Kidney capillary endothelial cell (primary cell): ENCODE results near the gene SUPT6H.
"Not testable (repeated sequence)": the region's sequence is repeated elsewhere in the genome, so short reads cannot be mapped to it uniquely, and the experiment has no call there.

ENCODE experiments used
- DNase-seq: peaks from one replicate; pipeline ENCODE4 v3.0.0-alpha.2; 2018; ENCODE audit warnings: low spot score

Gene SUPT6H

DNA sequence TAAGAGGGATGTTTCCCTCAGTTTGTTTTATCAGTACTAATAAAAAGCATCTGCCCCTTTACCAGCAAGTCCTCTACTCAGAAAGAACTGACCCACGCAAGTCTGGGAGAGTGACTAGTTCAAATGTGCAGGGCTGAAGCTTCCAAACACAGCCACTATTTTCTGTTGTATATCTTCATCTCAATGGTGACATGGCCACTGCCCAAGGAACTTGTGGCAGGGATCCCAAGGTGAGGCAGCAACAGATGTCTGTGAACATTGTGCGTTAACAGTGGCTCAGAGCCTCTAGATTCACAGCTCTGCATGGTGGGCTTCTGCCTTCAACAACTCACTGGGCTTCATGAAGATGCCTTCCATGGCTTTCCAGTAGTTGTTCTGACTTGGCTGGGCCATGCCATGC, 13.3 kb upstream of the SUPT6H start:
- no peak for DNase-seq

- DNase-seq = no peak
These were observed 6.8 kb upstream of the SUPT6H start for GRCh38 chr17:28655160-28655559.

- no peak for DNase-seq
These were observed 4.2 kb upstream of the SUPT6H start for GRCh38 chr17:28657756-28658155.

- DNase-seq = not testable (repeated sequence)
These were observed 3.7 kb upstream of the SUPT6H start for GRCh38 chr17:28658342-28658741.

DNA sequence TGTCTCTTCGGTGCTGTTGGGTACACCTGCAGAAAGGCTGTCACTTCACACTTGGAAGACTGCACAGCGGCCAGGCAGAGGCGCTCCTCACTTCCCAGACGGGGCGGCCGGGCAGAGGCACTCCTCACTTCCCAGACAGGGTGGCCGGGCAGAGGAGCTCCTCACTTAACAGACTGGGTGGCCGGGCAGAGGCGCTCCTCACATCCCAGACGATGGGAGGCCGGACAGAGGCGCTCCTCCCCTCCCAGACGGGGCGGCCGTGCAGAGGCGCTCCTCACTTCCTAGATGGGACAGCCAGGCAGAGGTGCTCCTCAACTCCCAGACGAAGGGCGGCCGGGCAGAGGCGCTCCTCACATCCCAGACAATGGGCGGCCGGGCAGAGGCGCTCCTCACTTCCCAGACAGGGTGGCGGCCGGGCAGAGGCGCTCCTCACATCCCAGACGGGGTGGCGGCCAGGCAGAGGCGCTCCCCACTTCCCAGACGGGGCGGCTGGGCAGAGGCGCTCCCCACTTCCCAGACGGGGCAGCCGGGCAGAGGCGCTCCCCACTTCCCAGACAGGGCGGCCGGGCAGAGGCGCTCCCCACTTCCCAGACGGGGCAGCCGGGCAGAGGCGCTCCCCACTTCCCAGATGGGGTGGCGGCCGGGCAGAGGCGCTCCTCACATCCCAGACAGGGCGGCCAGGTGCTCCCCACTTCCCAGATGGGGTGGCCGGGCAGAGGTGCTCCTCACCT, 3.1 kb upstream of the SUPT6H start:
- DNase-seq = not testable (repeated sequence)

DNA sequence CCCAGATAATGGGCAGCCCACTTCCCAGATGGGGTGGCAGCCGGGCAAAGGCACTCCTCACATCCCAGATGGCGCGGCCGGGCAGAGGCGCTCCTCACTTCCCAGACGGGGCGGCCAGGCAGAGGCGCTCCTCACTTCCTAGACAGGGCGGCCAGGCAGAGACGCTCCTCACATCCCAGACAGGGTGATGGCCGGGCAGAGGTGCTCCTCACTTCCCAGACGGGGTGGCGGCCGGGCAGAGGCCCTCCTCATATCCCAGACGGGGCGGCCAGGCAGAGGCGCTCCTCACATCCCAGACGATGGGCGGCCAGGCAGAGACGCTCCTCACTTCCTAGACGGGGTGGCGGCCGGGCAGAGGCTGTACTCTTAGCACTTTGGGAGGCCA, 2.5 kb upstream of the SUPT6H start:
- DNase-seq = not testable (repeated sequence)

DNA sequence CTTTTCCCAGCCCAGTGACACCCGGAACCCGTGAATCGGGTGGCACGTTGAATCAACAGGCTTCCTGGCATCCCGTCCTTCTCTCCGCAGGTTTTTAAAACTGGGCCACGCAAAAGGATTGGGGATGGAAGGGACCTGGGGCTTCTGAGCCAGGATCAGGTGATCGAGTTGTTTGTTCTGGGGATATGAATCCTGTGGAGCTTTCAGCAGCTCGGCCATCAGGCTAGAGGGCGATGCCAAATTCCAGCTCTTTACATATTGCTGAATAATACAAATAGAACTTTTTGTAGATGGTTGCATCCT, 473 bp downstream of the SUPT6H start:
- DNase-seq = no peak

DNA sequence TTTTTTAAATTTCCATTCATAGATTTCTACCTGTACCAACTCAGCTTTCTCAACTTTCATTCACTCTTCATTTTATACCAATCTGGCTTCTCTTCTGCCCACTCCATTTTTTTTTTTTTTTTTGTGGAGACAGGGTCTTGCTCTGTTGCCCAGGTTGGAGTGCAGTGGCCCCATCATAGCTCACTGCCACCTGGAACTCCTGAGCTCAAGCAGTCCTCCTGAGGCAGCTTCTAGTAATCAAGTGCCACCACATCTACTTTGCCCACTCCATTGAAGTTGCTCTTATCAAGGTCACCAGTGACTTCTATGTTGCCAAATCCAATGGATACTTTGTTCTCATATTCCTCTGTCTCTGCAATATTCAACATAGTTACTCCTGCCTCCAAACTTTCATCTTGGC, 1.7 kb downstream of the SUPT6H start:
- DNase-seq = no peak

GRCh38 chr17:28665994-28666393, 4.0 kb downstream of the SUPT6H start:
- no peak for DNase-seq

DNA sequence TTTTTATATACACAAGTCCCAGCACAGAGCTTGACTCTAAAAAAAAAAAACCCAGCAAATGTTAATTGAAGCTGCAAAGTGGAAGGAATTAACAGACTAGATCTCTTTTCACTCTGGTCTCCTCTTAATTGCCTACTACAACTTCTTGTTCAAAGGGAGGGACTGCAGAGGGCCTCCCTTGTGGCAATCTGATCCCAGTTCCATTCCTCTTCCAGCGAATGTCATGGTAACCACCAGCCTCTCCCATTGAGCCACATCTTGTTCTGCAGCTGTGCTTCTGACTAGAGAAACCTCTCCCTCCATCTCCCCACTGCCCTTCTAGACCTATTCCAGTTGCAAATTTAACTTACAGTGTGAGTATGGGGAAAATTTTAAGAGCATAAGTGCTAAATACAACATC, 5.9 kb downstream of the SUPT6H start:
- no peak for DNase-seq

DNA sequence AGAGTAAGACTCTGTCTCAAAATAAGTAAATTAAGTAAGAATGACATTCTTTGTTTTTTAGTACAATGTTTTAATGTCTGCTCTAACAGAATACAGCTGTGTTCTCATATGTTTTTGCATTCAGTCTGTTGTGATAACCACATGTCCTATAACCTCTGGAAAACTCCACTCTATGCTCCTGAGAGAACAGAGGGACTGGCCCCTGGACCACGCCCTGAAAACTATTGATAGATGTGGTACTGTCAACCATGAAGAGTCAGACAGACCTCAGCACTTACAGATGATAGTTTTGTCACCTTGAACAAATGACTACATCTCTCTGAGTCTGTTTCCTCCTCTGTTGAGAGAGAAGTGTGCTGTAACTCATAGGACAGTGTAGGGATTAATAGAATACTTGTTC, 7.9 kb downstream of the SUPT6H start:
- no peak for DNase-seq

DNA sequence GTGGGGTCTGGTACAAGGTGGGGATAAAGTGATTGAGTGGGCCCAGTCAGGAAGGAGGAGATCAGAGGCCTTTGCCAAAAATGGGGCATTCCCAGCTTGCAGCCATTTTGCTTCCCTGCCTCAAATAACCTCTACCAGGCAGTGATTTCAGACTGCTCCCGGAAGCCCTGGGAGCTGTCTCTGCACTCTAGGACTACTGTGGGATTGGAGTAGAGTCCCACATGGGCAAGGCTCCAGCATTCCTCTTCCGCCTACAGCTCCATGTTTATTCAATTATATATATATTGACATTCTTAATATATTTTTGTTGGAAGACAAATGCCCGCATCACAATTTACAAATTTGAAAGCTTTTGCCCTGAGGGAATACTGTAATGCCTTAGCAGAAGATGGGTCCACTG, 13.5 kb downstream of the SUPT6H start:
- DNase-seq = no peak

DNA sequence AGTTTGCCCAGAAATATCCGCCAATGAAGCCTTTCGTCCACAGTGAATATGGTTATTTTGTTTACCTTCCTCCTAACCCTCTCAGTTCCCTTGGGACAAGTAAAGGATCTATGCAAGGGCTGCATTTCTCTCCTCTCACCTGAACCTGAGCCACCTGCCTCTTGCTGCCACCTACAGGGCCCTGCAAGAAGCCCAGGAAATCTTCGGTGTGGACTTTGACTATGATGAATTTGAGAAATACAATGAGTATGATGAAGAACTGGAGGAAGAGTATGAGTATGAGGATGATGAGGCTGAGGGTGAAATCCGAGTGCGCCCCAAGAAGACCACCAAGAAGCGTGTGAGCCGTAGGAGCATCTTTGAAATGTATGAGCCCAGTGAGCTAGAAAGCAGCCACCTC, 14.0 kb downstream of the SUPT6H start:
- no peak for DNase-seq

- DNase-seq = no peak
These were observed 20.6 kb downstream of the SUPT6H start for GRCh38 chr17:28682655-28683054.

DNA sequence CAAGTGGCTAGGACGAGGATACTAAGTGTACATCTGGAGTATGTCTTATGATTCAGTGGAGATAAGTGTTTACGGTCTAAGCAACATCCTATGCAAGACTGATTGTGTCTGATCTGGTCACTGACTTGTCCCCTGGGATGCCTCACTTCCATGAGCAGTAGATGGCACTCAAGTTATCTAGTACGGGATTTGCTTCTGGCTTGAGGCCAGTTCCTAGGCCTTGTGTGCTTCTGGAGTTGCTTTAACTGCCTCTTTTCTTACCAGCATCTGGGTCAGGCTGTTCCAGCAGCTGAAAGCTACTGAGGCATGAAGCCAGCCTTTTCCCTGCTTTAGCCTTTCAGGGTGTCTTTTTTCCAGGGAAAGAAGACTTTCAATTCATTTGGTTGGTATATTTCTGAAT, 23.0 kb downstream of the SUPT6H start:
- no peak for DNase-seq

DNA sequence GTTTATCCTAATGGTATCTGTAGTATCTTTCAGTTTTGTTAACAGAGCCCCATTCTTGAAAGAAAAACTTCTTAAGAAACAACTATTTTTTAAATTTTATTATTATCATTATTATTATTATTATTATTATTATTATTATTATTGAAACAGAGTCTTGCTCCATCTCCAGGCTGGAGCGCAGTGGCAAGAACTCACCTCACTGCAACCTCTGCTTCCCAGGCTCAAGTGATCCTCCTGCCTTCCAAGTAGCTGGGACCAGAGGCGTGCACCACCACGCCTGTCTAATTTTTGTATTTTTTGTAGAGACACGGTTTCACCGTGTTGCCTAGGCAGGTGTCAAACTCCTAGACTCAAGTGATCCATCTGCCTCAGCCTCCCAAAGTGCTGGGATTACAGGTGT, 23.4 kb downstream of the SUPT6H start:
- DNase-seq = no peak

DNA sequence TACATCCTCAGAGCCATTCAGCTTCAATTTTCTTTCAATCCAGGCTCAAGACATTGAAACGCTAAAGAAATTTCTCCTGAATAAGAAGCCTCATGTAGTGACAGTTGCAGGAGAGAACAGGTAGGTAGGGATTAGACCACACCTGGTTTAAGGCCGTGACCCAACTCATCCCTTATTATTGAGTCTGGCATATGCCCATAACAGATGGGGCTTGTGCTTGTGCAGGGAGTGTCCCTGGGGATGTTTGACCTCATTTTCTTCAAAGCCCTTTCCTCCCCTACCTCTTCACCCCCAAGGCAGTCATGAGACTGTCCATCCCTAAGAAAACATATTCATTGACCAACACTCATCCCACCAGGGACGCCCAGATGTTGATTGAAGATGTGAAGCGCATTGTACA, 24.3 kb downstream of the SUPT6H start:
- DNase-seq = no peak

GRCh38 chr17:28688481-28688880, 26.5 kb downstream of the SUPT6H start:
- DNase-seq = no peak

- no peak for DNase-seq
These were observed 27.0 kb downstream of the SUPT6H start for GRCh38 chr17:28689011-28689410.

DNA sequence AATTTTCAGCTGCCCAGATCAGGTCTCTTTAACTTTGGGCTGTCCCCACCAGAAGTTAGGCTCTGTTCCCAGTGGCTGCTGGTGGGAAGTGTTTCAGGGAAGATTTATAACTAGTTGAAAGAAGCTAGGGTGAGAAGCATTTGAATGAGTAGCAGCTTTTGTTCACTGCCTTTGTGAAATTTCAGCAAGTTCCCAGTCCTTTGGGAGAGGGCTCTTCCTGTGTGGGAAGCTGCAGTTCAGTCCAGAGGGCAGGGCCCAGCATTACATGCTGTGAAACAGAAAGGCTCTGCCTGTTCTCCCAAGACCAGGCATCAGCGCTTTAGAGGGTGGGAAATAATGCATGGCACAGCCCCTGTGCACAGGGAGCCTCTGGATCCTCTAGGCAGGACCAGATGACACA, 31.9 kb downstream of the SUPT6H start:
- DNase-seq = no peak

GRCh38 chr17:28698253-28698941, 36.4 kb downstream of the SUPT6H start:
- no peak for DNase-seq

DNA sequence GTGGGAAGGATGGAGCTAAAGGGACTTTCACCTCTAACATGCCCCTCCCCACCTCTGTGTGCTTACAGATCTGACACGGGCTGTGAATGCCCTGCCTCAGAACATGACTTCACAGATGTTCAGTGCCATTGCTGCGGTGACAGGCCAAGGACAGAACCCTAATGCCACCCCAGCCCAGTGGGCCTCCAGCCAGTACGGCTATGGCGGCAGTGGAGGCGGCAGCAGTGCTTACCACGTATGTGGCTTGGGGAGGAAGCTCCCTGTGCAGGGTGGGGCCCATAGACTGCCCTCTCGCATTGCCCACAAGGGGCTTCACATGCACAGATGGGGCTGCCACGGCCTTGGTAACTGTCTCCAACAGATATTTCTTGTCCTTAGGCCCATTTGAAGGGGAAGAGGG, 38.3 kb downstream of the SUPT6H start:
- no peak for DNase-seq

GRCh38 chr17:28700830-28701492, 39.0 kb downstream of the SUPT6H start:
- DNase-seq = no peak
